Parietal lobe (tissue), 1 donor: ENCODE measurements around the gene MS4A14. TPM values are rescaled to one million over a fixed set of nuclear protein-coding genes. Genes with fewer than 3 reads are reported as not detected.

Experiments used
- total RNA-seq: library from RNA; depleted of rRNA; stranded (reverse); fragments of >200 nt; gene quantifications from one replicate; pipeline ENCODE4 v1.2.3, GENCODE V29; 2014

Gene MS4A14
- total RNA-seq = not detected

DNA sequence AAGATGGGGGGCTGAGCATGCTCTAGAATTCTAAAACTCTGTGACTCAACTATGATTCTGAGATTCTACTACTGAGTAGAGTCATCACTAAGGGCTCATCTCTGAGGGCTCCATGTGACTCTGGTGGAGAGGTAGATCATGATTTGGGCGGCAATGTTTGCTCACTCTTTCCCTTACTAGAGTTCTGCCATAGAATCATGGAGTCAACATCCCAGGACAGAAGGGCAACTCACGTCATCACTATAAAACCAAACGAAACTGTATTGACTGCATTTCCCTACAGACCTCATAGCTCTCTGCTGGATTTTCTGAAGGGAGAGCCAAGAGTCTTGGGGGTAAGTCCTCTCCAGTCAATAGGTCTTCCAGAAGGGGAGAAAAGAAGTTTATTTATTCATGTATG lies at the start of gene MS4A14:
MS4A14 (plus strand) TSS at position 78 of the 400 bp plus-strand sequence; CDS start at position 198, 120 bp downstream.

DNA sequence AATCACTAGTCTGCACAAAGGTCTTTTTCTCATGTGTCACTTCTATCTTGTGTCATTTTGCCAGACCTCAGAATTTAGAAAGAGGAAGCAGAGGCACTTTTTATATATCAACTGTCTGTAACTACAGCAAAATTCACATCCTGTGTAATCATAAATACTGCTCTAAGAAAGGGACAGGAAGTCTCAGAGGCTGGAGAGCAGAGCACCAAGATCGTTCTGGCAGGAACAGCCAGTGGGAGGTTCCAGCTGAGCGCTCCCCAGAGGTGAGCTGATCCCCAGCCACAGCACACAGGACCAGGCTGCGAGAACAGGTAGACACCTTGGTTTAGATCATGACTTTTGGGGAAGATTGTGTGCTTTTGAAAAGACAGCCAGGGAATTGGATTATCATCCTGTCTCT lies 17.9 kb upstream of the MS4A14 start, which contains the start of gene MS4A7:
MS4A7 (plus strand) TSS at position 179 of the 400 bp plus-strand sequence. CDS start 4,610 bp downstream, outside the sequence.

DNA sequence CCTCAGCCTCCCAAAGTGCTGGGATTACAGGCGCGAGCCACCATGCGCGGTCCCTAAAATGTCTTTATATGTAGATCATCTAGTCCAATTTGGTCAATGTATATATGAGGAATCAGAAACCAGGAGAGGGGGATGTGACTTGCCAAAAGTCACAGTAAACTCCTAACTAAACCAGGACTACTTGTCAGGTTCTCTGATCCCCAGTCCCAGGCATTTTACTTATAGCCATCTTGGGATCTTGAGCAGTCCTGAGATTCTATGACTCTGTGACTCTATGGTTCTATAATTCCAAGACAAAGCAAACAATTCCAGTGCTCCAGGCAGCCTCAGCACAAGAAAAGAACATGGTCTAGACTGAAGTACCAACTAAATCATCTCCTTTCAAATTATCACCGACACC lies 33.0 kb downstream of the MS4A14 start, which contains the start of gene MS4A5:
MS4A5 (plus strand) TSS at position 301 of the 400 bp plus-strand sequence. CDS start 103 bp downstream, outside the sequence.

DNA sequence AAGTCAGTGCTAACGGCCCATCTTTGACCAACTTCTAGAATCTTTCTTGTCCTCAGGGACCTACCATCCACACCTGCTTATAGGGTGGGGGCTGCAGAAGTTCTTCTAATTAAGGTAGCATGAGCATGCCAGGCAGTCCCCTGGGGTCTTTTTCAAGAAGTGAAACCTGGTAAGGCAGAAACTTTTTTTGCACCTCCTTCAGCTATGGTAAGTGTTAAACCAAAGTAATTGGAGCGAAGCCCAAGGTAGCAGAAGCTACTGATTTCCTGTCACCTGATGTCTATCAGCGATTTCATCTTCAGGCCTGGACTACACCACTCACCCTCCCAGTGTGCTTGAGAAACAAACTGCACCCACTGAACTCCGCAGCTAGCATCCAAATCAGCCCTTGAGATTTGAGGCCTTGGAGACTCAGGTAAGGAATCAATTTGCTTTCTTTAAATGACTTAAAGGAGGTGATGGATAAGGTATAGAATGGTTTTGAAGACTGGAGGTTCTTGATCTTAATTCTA lies 59.3 kb downstream of the MS4A14 start, which contains the start of gene MS4A1:
MS4A1 (plus strand) TSS at position 317 of the 512 bp plus-strand sequence. CDS start 6,528 bp downstream, outside the sequence.

Other genes with a start within 250 kb of the MS4A14 start
- gene MS4A6A, start 213.4 kb upstream of the MS4A14 start, total RNA-seq = 1.6 TPM
- not detected for gene MS4A4E, start 153.3 kb upstream of the MS4A14 start, total RNA-seq
- gene MS4A4A, start 115.8 kb upstream of the MS4A14 start, total RNA-seq = not detected
- not detected for gene MS4A6E, start 69.2 kb upstream of the MS4A14 start, total RNA-seq
- gene MS4A7, start 17.9 kb upstream of the MS4A14 start, total RNA-seq = 1.9 TPM
- gene MS4A5, start 33.1 kb downstream of the MS4A14 start, total RNA-seq = not detected
- not detected for gene MS4A1, start 59.4 kb downstream of the MS4A14 start, total RNA-seq
- gene MS4A12, start 96.3 kb downstream of the MS4A14 start, total RNA-seq = not detected
- not detected for gene MS4A13, start 118.9 kb downstream of the MS4A14 start, total RNA-seq